Measurements from ENCODE around the gene RAB33A. TPM values are rescaled to one million over a fixed set of nuclear protein-coding genes. Genes with fewer than 3 reads are reported as not detected.

The RAB33A gene
- total RNA-seq, 1 experiment from 2014 or later, result not detected

GRCh38 chrX:130216320-130216719, 44.6 kb downstream of the RAB33A start:
- H3K9me2 ChIP-seq (ENCODE audit: insufficient read depth), result no peaks in the 10 kb centered on the region

GRCh38 chrX:130224810-130225209, 53.0 kb downstream of the RAB33A start:
- CTCF ChIA-PET, result no interaction called here
- no peak for DNase-seq (ENCODE audit: low read depth, low spot score)

More at GRCh38 chrX:130216320-130216719, 44.6 kb downstream of the RAB33A start:
- no peak overlapping the region for H3K4me3 ChIP-seq (replicated peaks in 1 of 2; ENCODE audit: low read depth in 1 of 2, low read length in 2 of 2)
- no peak for TF ChIP-seq EGR1 (IDR thresholded peaks at IDR 0.05; ENCODE audit: low read depth)
- no peak for TF ChIP-seq ZNF274 (IDR thresholded peaks at IDR 0.05; ENCODE audit: low read depth, low read length)
- no peak for TF ChIP-seq EZH2phosphoT487 (IDR thresholded peaks at IDR 0.05; ENCODE audit: borderline replicate concordance)
- TF ChIP-seq FOSL1 (IDR thresholded peaks at IDR 0.05; ENCODE audit: low read depth), result no peak
- no peak for TF ChIP-seq SIN3A (IDR thresholded peaks at IDR 0.05; ENCODE audit: low read depth)
- TF ChIP-seq ELF1 (IDR thresholded peaks at IDR 0.05; ENCODE audit: borderline replicate concordance, low read depth), result no peak
- TF ChIP-seq TCF7L2 (IDR thresholded peaks at IDR 0.05; ENCODE audit: borderline replicate concordance, extremely low read depth, insufficient read depth, insufficient read length), result no peak
- no peak for TF ChIP-seq CBX3 (IDR thresholded peaks at IDR 0.05; ENCODE audit: low read depth)
- ChIA-PET CTCF (no interaction called here), RAD21 (ENCODE audit: low non-redundant PET in 1 of 2, low total read pairs in 2 of 2, uncharacterized antibody in 2 of 2, unreplicated experiment in 2 of 2) (no interaction called here), POLR2A (no interaction called here)
- H3K4me2 ChIP-seq (ENCODE audit: low read length), result no peak overlapping the region
- no peaks in the 10 kb centered on the region for H3K27me3 ChIP-seq (ENCODE audit: insufficient read depth, low read length)
- no peak overlapping the region for H3K27ac ChIP-seq (ENCODE audit: low read depth, low read length)
- ATAC-seq (no peak), DNase-seq (ENCODE audit: low read depth, low spot score) (no peak)
- H3K36me3 ChIP-seq (ENCODE audit: control insufficient read depth in 1 of 2, insufficient read depth in 2 of 2, low read length in 2 of 2), result peaks cover 0 to 4% of the 10 kb centered on the region in 2 experiments; a peak in 1 of 4 replicates
- no peak overlapping the region for H2AFZ ChIP-seq (ENCODE audit: low read depth, low read length, poor library complexity, severe bottlenecking)
- H3K79me2 ChIP-seq (ENCODE audit: insufficient read depth, low read length), result no peaks in the 10 kb centered on the region
- BruUV-seq (replicated peaks), result no TSS peak
- H3K9ac ChIP-seq (ENCODE audit: low read length), result no peak overlapping the region
- no peaks in the 10 kb centered on the region for H4K20me1 ChIP-seq (ENCODE audit: insufficient read depth)
- intact Hi-C loops (cut with micrococcal nuclease), result no loop called here
- H3K9me3 ChIP-seq (ENCODE audit: control insufficient read depth in 1 of 2, insufficient read depth in 1 of 2, low read depth in 1 of 2, low read length in 2 of 2), result no peaks in the 10 kb centered on the region
- no peaks in the 10 kb centered on the region for H3K4me1 ChIP-seq (ENCODE audit: control insufficient read depth in 1 of 2, insufficient read depth in 2 of 2, low read length in 2 of 2)

More at GRCh38 chrX:130224810-130225209, 53.0 kb downstream of the RAB33A start:
- TF ChIP-seq POLR2A (IDR thresholded peaks at IDR 0.05; ENCODE audit: borderline replicate concordance, extremely low read depth, insufficient read depth, insufficient read length) (no peak), FOSL1 (IDR thresholded peaks at IDR 0.05; ENCODE audit: low read depth) (no peak), YY1 (IDR thresholded peaks at IDR 0.05; ENCODE audit: extremely low read depth, insufficient replicate concordance, low read depth, low read length) (no peak)
- Histone ChIP-seq H3K27me3 (ENCODE audit: insufficient read depth, low read length) (no peaks in the 10 kb centered on the region), H3K4me3 (replicated peaks in 1 of 2; ENCODE audit: low read depth in 1 of 2, low read length in 2 of 2) (no peak overlapping the region), H2AFZ (ENCODE audit: low read depth, low read length, poor library complexity, severe bottlenecking) (no peak overlapping the region), H3K4me2 (ENCODE audit: low read length) (no peak overlapping the region), H3K36me3 (ENCODE audit: control insufficient read depth in 1 of 2, insufficient read depth in 2 of 2, low read length in 2 of 2) (no peaks in the 10 kb centered on the region; a peak in 3 of 4 replicates), H3K9me2 (ENCODE audit: insufficient read depth) (no peaks in the 10 kb centered on the region), H3K4me1 (ENCODE audit: control insufficient read depth in 1 of 2, insufficient read depth in 2 of 2, low read length in 2 of 2) (no peaks in the 10 kb centered on the region), H3K9ac (ENCODE audit: low read length) (no peak overlapping the region), H3K27ac (ENCODE audit: low read depth, low read length) (no peak overlapping the region), H3K9me3 (ENCODE audit: control insufficient read depth in 1 of 2, insufficient read depth in 1 of 2, low read depth in 1 of 2, low read length in 2 of 2) (no peaks in the 10 kb centered on the region), H3K79me2 (ENCODE audit: insufficient read depth, low read length) (no peaks in the 10 kb centered on the region), H4K20me1 (ENCODE audit: insufficient read depth) (no peaks in the 10 kb centered on the region)
- intact Hi-C loops (cut with micrococcal nuclease), result no loop called here
- ATAC-seq, result no peak
- no TSS peak for BruUV-seq (replicated peaks)
- ChIA-PET POLR2A (no interaction called here), RAD21 (ENCODE audit: low non-redundant PET in 1 of 2, low total read pairs in 2 of 2, uncharacterized antibody in 2 of 2, unreplicated experiment in 2 of 2) (no interaction called here)

Measured in HCT116 (cell line).